Measurements from ENCODE around the gene LAMP1. TPM values are rescaled to one million over a fixed set of nuclear protein-coding genes. Genes with fewer than 3 reads are reported as not detected.
A peak's percentile ranks its signal among the peaks of the same experiment; 100 is the strongest.

LAMP1 gene
- total and polyA plus RNA-seq, 12 donors = 35.9 to 153 (median 97.3) TPM

- peaks cover 0 to 18% (median 0%) of the 10 kb centered on the region in 9 donors for H3K36me3 ChIP-seq
- no peak for TF ChIP-seq CTCF (IDR thresholded peaks at IDR 0.05)
- ATAC-seq (peak in 4 of 8 donors; percentile 21 to 51 (median 36)), DNase-seq (no peak)
- WGBS, 2 donors = 85 to 91% methylated on average over 10 of the region's 10 CpGs
- intact Hi-C loops (cut with DNase I) = loop anchor here in 5 of 10 donors (5.0 to 10.0 kb wide), 3 partner anchors 120 to 650 kb away; no protein-coding TSS in a partner anchor
- peaks cover 0 to 30% (median 0%) of the 10 kb centered on the region in 9 donors for H3K4me1 ChIP-seq
- H3K27ac ChIP-seq = peak overlapping the region in 1 of 10 donors; percentile 84
- H3K4me3 ChIP-seq = no peak overlapping the region
- H3K9me3 ChIP-seq = no peaks in the 10 kb centered on the region
- H3K27me3 ChIP-seq = no peaks in the 10 kb centered on the region
Measured at GRCh38 chr13:113272701-113273181, 24.3 kb upstream of the LAMP1 start.

DNA sequence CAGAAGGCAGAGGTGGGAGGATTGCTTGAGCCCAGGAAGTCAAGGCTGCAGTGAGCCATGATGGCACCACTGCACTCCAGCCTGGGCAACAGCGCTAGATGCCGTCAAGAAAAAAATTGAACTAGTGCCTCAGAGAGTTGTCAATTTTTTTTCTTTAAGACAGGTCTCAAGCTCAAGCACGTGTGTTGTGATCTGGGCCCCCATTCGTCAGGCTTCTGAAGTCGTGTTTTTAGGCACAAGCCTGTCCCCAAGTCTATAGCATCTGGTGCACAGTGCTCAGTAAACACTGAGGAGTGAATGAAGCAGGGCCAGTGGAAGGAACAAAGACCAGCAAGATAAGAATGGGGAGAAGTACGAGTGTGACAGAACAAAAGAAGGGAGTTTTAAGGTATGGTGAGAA is 23.7 kb upstream of the LAMP1 start:
- DNase-seq (no peak), ATAC-seq (peak in 1 of 8 donors; percentile 38)
- 87 to 91% methylated on average over 6 of the region's 6 CpGs for WGBS, 2 donors
- H3K4me3 ChIP-seq = no peak overlapping the region
- peak overlapping the region in 1 of 10 donors; percentile 84 for H3K27ac ChIP-seq
- H3K36me3 ChIP-seq = peaks cover 0 to 18% (median 0%) of the 10 kb centered on the region in 9 donors
- intact Hi-C loops (cut with DNase I) = loop anchor here in 5 of 10 donors (5.0 to 10.0 kb wide), 3 partner anchors 119 to 651 kb away; no protein-coding TSS in a partner anchor
- no peaks in the 10 kb centered on the region for H3K9me3 ChIP-seq
- H3K27me3 ChIP-seq = no peaks in the 10 kb centered on the region
- H3K4me1 ChIP-seq = peaks cover 0 to 30% (median 0%) of the 10 kb centered on the region in 9 donors
- TF ChIP-seq CTCF (IDR thresholded peaks at IDR 0.05) = no peak

DNA sequence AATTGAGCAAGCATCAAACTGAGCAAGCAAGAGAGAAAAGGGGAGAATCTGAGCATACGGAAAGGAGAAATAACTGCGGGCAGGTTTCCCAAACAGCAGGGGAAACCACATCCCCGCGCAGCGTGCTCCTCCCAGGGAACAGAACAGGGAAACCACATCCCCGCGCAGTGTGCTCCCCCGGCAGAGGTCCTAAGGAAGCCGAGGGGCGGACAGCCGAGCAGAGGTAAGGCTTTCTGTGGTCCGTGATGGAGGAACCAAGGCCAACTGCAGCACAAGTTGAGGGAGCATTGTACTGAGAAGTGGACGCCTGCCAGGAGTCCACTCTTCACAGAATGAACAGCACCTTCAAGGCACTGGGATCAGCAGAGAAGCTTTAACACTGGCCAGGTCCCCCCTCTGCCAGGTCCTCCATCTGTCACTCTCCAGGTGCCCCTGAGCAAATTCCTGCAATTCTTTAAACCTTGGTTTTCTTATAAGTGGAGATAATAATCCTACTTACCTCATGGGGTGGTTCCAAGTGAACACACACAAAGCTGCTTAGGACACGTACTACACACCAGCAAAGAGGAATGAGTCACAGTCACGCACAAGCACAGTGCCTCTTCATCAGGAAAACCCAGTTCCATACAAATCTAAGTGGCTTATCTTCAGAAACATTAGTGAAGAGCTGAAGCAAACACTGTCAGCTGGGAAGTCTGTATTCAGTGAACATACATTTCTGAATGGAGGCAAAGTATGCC is 23.0 kb upstream of the LAMP1 start:
- DNase-seq = no peak
- WGBS, 2 donors = 85% methylated on average over 15 of the region's 15 CpGs
- peaks cover 0 to 18% (median 0%) of the 10 kb centered on the region in 9 donors for H3K36me3 ChIP-seq
- peak in 4 of 8 donors; percentile 18 to 41 (median 37) for ATAC-seq
- no peaks in the 10 kb centered on the region for H3K27me3 ChIP-seq
- no peak for TF ChIP-seq CTCF (IDR thresholded peaks at IDR 0.05)
- H3K4me3 ChIP-seq = no peak overlapping the region
- intact Hi-C loops (cut with DNase I) = loop anchor here in 5 of 10 donors (5.0 to 10.0 kb wide), 3 partner anchors 118 to 652 kb away; no protein-coding TSS in a partner anchor
- peaks cover 0 to 30% (median 0%) of the 10 kb centered on the region in 9 donors for H3K4me1 ChIP-seq
- H3K9me3 ChIP-seq = no peaks in the 10 kb centered on the region
- H3K27ac ChIP-seq = peak overlapping the region in 1 of 10 donors; percentile 84

DNA sequence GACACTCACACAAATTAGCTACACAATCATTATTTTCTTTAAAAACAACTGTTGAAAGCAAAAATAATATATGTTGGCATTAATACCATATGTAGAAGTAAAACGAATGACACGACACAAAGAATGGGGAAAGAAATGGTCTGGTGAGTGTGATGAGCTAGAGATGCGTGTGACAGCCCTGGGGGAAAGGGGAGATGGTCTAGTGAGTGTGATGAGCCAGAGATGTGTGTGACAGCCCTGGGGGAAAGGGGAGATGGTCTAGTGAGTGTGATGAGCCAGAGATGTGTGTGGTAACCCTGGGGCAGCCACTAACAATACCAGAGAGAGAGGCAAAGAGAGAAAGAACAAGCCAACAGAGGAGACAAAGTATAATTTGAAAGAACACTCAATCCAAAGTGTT is 22.3 kb upstream of the LAMP1 start:
- H3K27ac ChIP-seq = peak overlapping the region in 1 of 10 donors; percentile 84

More for the DNA sequence above, 22.3 kb upstream of the LAMP1 start:
- Histone ChIP-seq H3K4me1 (peaks cover 0 to 30% (median 0%) of the 10 kb centered on the region in 9 donors), H3K27me3 (no peaks in the 10 kb centered on the region), H3K4me3 (no peak overlapping the region), H3K36me3 (peaks cover 0 to 18% (median 0%) of the 10 kb centered on the region in 9 donors), H3K9me3 (no peaks in the 10 kb centered on the region)
- DNase-seq (no peak), ATAC-seq (no peak)
- 84 to 89% methylated on average over 3 of the region's 3 CpGs for WGBS, 2 donors
- no peak for TF ChIP-seq CTCF (IDR thresholded peaks at IDR 0.05)
- intact Hi-C loops (cut with DNase I) = loop anchor here in 9 of 10 donors (5.0 to 10.0 kb wide), 5 partner anchors 98 to 652 kb away; no protein-coding TSS in a partner anchor
